Mesenchymal stem cell (in vitro differentiated cells and primary cell): ENCODE measurements around the gene RPRD1A.

ENCODE experiments used
- DNase-seq: peaks from one replicate; pipeline ENCODE4 v3.0.0-alpha.2; 2013
- H2AFZ ChIP-seq: one replicate; pipeline ENCODE4 v1.6.1; 2013; ENCODE audit warnings: low read depth, mild to moderate bottlenecking, control low read depth, inconsistent platforms, low read length, moderate library complexity
- H2AK5ac ChIP-seq: 2 replicates; pipeline ENCODE4 v1.6.1; 2013; ENCODE audit warnings: low read length, moderate library complexity, mild to moderate bottlenecking, inconsistent platforms; ENCODE audit not compliant: severe bottlenecking
- H2BK120ac ChIP-seq: one replicate; pipeline ENCODE4 v1.6.1; 2013; ENCODE audit warnings: low read depth, mild to moderate bottlenecking, inconsistent platforms, low read length, moderate library complexity
- H2BK12ac ChIP-seq, 2 experiments: one replicate each; pipeline ENCODE4 v1.6.1; 2013; ENCODE audit warnings: inconsistent platforms in 2 of 2, low read length in 2 of 2, mild to moderate bottlenecking in 2 of 2, moderate library complexity in 2 of 2, control low read depth in 1 of 2
- H2BK15ac ChIP-seq: one replicate; pipeline ENCODE4 v1.6.1; 2013; ENCODE audit warnings: mild to moderate bottlenecking, low read depth, inconsistent platforms; ENCODE audit not compliant: poor library complexity, severe bottlenecking
- H2BK5ac ChIP-seq: 2 replicates; pipeline ENCODE4 v1.6.1; 2013; ENCODE audit warnings: low read depth, mild to moderate bottlenecking, low read length, control low read depth, inconsistent platforms; ENCODE audit not compliant: poor library complexity, severe bottlenecking
- H3K14ac ChIP-seq, 2 experiments: one replicate each; pipeline ENCODE4 v1.6.1; 2013; ENCODE audit warnings: inconsistent platforms in 2 of 2, low read length in 2 of 2, control low read depth in 1 of 2, mild to moderate bottlenecking in 1 of 2, moderate library complexity in 1 of 2
- H3K18ac ChIP-seq, 2 experiments: one replicate each; pipeline ENCODE4 v1.6.1; 2013; ENCODE audit warnings: inconsistent platforms in 2 of 2, low read length in 2 of 2, control low read depth in 1 of 2, low read depth in 1 of 2, mild to moderate bottlenecking in 1 of 2
- H3K23ac ChIP-seq, 2 experiments: one replicate each; pipeline ENCODE4 v1.6.1; 2013; ENCODE audit warnings: inconsistent platforms in 2 of 2, low read length in 2 of 2, mild to moderate bottlenecking in 2 of 2, moderate library complexity in 2 of 2, control low read depth in 1 of 2
- H3K27ac ChIP-seq: 2 replicates; pipeline ENCODE4 v1.5.1; 2013; ENCODE audit warnings: mild to moderate bottlenecking, moderate library complexity, low read length, control low read depth, inconsistent platforms; ENCODE audit not compliant: poor library complexity, severe bottlenecking
- H3K27me3 ChIP-seq, 2 experiments: 2 replicates each; pipeline versions ENCODE4 v1.6.1 to v1.7.0; 2013; ENCODE audit warnings: low read length in 2 of 2, mild to moderate bottlenecking in 2 of 2, moderate library complexity in 2 of 2, control low read depth in 1 of 2, inconsistent platforms in 1 of 2; ENCODE audit not compliant: control insufficient read depth in 1 of 2, insufficient read depth in 1 of 2
- H3K36me3 ChIP-seq, 2 experiments: 2 replicates each; pipeline versions ENCODE4 v1.6.1 to v1.7.0; 2013; ENCODE audit warnings: low read length in 2 of 2, control low read depth in 1 of 2, inconsistent platforms in 1 of 2, low read depth in 1 of 2, mild to moderate bottlenecking in 1 of 2; ENCODE audit not compliant: insufficient read depth in 2 of 2, control insufficient read depth in 1 of 2
- H3K4ac ChIP-seq, 2 experiments: one replicate each; pipeline ENCODE4 v1.6.1; 2013; ENCODE audit warnings: inconsistent platforms in 2 of 2, low read length in 2 of 2, mild to moderate bottlenecking in 2 of 2, moderate library complexity in 2 of 2, control low read depth in 1 of 2, low read depth in 1 of 2
- H3K4me1 ChIP-seq: 2 replicates; pipeline ENCODE4 v1.6.1; 2013; ENCODE audit warnings: low read depth, low read length, control low read depth; ENCODE audit not compliant: control insufficient read depth, insufficient read depth
- H3K4me2 ChIP-seq: 2 replicates; pipeline ENCODE4 v1.6.1; 2013; ENCODE audit warnings: low read length, mild to moderate bottlenecking, inconsistent platforms; ENCODE audit not compliant: poor library complexity, severe bottlenecking
- H3K4me3 ChIP-seq, 2 experiments: 2 replicates each; pipeline versions ENCODE4 v1.5.1 to v1.7.0; 2013; ENCODE audit warnings: low read length in 2 of 2, mild to moderate bottlenecking in 2 of 2, control low read depth in 1 of 2, low read depth in 1 of 2; ENCODE audit not compliant: insufficient read depth in 1 of 2
- H3K79me1 ChIP-seq: replicated peaks from 2 replicates; pipeline ENCODE4 v1.6.1; 2013; ENCODE audit warnings: mild to moderate bottlenecking, control low read depth, low read length, inconsistent platforms; ENCODE audit not compliant: poor library complexity, severe bottlenecking
- H3K9ac ChIP-seq: 2 replicates; pipeline ENCODE4 v1.7.0; 2013; ENCODE audit warnings: mild to moderate bottlenecking, low read length, moderate library complexity
- H3K9me3 ChIP-seq: 2 replicates; pipeline ENCODE4 v1.7.0; 2013; ENCODE audit warnings: mild to moderate bottlenecking, low read length; ENCODE audit not compliant: control insufficient read depth
- H4K8ac ChIP-seq: one replicate; pipeline ENCODE4 v1.6.1; 2013; ENCODE audit warnings: inconsistent platforms, mild to moderate bottlenecking, low read length, moderate library complexity
- H4K91ac ChIP-seq: one replicate; pipeline ENCODE4 v1.6.1; 2013; ENCODE audit warnings: mild to moderate bottlenecking, low read length, inconsistent platforms
- WGBS: methylation state at CpG from one replicate; pipeline ENCODE4 v1.1.7; 2013; ENCODE audit warnings: mixed read lengths; 5-methylcytosine and 5-hydroxymethylcytosine counted together

RPRD1A gene

DNA sequence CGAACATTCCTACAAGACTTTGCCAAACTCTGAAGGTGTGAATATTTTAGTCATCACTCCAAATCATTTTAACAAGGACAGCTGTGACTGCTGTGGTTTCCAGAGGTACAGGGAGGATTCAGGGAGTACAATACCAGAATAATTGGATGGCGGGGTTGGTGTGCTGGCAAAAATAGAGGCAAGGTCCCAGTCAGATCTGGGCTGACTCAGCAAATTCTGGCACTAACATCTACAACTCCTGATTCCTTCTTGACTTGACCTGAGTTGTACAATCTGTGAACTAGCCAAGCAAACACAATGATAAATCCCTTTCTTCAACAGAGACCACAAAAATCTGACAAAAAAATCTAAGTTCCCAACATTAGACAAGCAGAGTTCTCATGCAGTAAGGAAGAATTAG lies 54.5 kb downstream of the RPRD1A start:
- Histone ChIP-seq H3K4ac (no peak overlapping the region), H3K4me3 (no peak overlapping the region), H2AK5ac (no peak overlapping the region), H3K14ac (no peak overlapping the region), H2BK15ac (no peak overlapping the region), H3K4me1 (no peaks in the 10 kb centered on the region), H2AFZ (no peak overlapping the region), H3K36me3 (no peaks in the 10 kb centered on the region), H3K9me3 (no peaks in the 10 kb centered on the region), H4K8ac (no peak overlapping the region), H3K4me2 (no peak overlapping the region), H3K9ac (no peak overlapping the region), H3K27ac (no peak overlapping the region), H2BK12ac (no peak overlapping the region), H4K91ac (no peak overlapping the region), H3K18ac (no peak overlapping the region), H3K23ac (no peak overlapping the region), H2BK5ac (no peak overlapping the region), H3K27me3 (no peaks in the 10 kb centered on the region), H3K79me1 (peaks cover 8% of the 10 kb centered on the region), H2BK120ac (no peak overlapping the region)
- 100% methylated on average over 1 of the region's 2 CpGs for WGBS
- no peak for DNase-seq

DNA sequence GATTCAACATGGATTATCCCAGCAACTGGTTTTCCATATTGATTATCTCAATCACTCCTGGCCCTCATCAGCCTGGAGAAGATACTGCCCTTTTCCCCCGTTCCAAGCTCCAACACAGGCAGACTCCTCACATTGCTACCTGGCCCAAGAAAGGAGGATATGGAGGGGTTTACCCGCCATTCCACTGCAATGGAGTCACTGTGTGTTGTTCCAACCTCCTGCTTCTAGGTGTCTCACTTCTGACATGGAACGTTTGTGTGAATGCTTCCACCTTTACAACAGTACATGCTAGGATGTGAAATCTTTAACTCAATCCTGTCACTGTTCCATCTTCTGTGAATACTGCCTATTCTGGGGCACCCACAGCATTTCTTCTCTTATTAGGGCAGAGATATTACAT lies 58.1 kb downstream of the RPRD1A start:
- 75% methylated on average over 3 of the region's 3 CpGs for WGBS
- Histone ChIP-seq H3K79me1 (peaks cover 1% of the 10 kb centered on the region), H3K4me2 (no peak overlapping the region)

GRCh38 chr18:36006997-36007396 lies 60.4 kb downstream of the RPRD1A start:
- Histone ChIP-seq H3K18ac (no peak overlapping the region), H2BK15ac (no peak overlapping the region), H3K9ac (no peak overlapping the region), H2BK12ac (no peak overlapping the region), H3K4ac (no peak overlapping the region), H2AFZ (no peak overlapping the region), H4K91ac (no peak overlapping the region), H4K8ac (no peak overlapping the region), H3K23ac (no peak overlapping the region), H3K79me1 (peaks cover 1% of the 10 kb centered on the region), H3K14ac (no peak overlapping the region), H3K4me2 (no peak overlapping the region), H3K27me3 (no peaks in the 10 kb centered on the region), H3K4me3 (no peak overlapping the region), H3K9me3 (no peaks in the 10 kb centered on the region), H3K4me1 (no peaks in the 10 kb centered on the region), H2BK5ac (no peak overlapping the region), H3K27ac (no peak overlapping the region), H2AK5ac (no peak overlapping the region), H3K36me3 (no peaks in the 10 kb centered on the region), H2BK120ac (no peak overlapping the region)
- WGBS = 98% methylated on average over 2 of the region's 2 CpGs
- DNase-seq = no peak

More for the DNA sequence above, 58.1 kb downstream of the RPRD1A start:
- Histone ChIP-seq H2BK15ac (no peak overlapping the region), H3K4ac (no peak overlapping the region), H3K14ac (no peak overlapping the region), H3K9ac (no peak overlapping the region), H3K27me3 (no peaks in the 10 kb centered on the region), H3K4me1 (no peaks in the 10 kb centered on the region), H3K36me3 (no peaks in the 10 kb centered on the region), H2AFZ (no peak overlapping the region), H2BK120ac (no peak overlapping the region), H4K8ac (no peak overlapping the region), H2AK5ac (no peak overlapping the region), H4K91ac (no peak overlapping the region), H3K27ac (no peak overlapping the region), H3K18ac (no peak overlapping the region), H2BK5ac (no peak overlapping the region), H3K23ac (no peak overlapping the region), H3K4me3 (no peak overlapping the region), H3K9me3 (no peaks in the 10 kb centered on the region), H2BK12ac (no peak overlapping the region)
- no peak for DNase-seq

DNA sequence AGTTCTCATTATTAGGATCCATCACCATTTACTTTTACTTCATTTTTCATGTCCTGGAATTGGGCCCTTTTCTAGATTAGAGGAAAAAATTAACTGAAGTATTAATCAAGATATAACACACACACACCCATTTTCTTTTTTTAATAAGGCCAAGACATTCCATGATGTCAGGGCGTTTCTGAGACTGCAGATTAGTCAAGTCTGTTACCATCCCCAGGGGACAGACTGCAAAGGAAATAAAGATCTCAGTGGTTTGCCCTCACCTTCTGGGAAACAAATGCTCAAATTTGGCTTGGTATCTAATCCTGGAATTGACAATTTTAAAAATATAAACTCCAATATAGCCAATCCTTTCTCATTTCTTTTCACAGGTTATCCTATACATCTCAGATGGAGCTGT lies 67.4 kb downstream of the RPRD1A start:
- WGBS = 46% methylated on average over 1 of the region's 1 CpG
- Histone ChIP-seq H3K14ac (no peak overlapping the region), H3K4me1 (no peaks in the 10 kb centered on the region)

More for the DNA sequence above, 67.4 kb downstream of the RPRD1A start:
- no peak overlapping the region for H2BK15ac ChIP-seq
- H4K8ac ChIP-seq = no peak overlapping the region
- no peak overlapping the region for H3K27ac ChIP-seq
- no peaks in the 10 kb centered on the region for H3K27me3 ChIP-seq
- H3K36me3 ChIP-seq = no peaks in the 10 kb centered on the region
- H2BK120ac ChIP-seq = no peak overlapping the region
- no peak overlapping the region for H2AFZ ChIP-seq
- H2AK5ac ChIP-seq = no peak overlapping the region
- no peak overlapping the region for H3K4me3 ChIP-seq
- no peak overlapping the region for H2BK12ac ChIP-seq
- no peak overlapping the region for H3K23ac ChIP-seq
- no peaks in the 10 kb centered on the region for H3K9me3 ChIP-seq
- no peak overlapping the region for H2BK5ac ChIP-seq
- H4K91ac ChIP-seq = no peak overlapping the region
- no peak for DNase-seq
- no peak overlapping the region for H3K4ac ChIP-seq
- H3K18ac ChIP-seq = no peak overlapping the region
- H3K79me1 ChIP-seq = no peaks in the 10 kb centered on the region
- no peak overlapping the region for H3K9ac ChIP-seq
- H3K4me2 ChIP-seq = no peak overlapping the region
